Fibroblast of lung (primary cell): ENCODE measurements around the gene CCP110. TPM values are rescaled to one million over a fixed set of nuclear protein-coding genes. Genes with fewer than 3 reads are reported as not detected.
A peak's percentile ranks its signal among the peaks of the same experiment; 100 is the strongest.

Source experiments
- DNase-seq, 2 donors: peaks; one replicate each; pipeline versions ENCODE4 v3.0.0 to v3.0.0-alpha.2; 2010; ENCODE audit warnings: low read depth in 2 of 2
- H2AFZ ChIP-seq: 2 replicates; pipeline ENCODE4 v1.5.1; 2012; ENCODE audit warnings: low read length, control low read depth, inconsistent platforms
- H3K27ac ChIP-seq: 2 replicates; pipeline ENCODE4 v1.5.1; 2011; ENCODE audit warnings: low read length, control low read depth; ENCODE audit not compliant: insufficient read depth
- H3K27me3 ChIP-seq: 2 replicates; pipeline ENCODE4 v1.5.1; 2011; ENCODE audit warnings: mild to moderate bottlenecking, low read length; ENCODE audit not compliant: control insufficient read depth, insufficient read depth
- H3K36me3 ChIP-seq: 2 replicates; pipeline ENCODE4 v1.5.1; 2011; ENCODE audit warnings: low read length; ENCODE audit not compliant: control insufficient read depth, insufficient read depth
- H3K4me1 ChIP-seq: 2 replicates; pipeline ENCODE4 v1.5.1; 2011; ENCODE audit warnings: low read length; ENCODE audit not compliant: control insufficient read depth, insufficient read depth; ENCODE audit errors: extremely low read depth
- H3K4me2 ChIP-seq: 2 replicates; pipeline ENCODE4 v1.5.1; 2011; ENCODE audit warnings: low read length, control low read depth; ENCODE audit not compliant: insufficient read depth; ENCODE audit errors: extremely low read depth
- H3K4me3 ChIP-seq, 4 experiments: fragments of 200-600 bp in 1 of 4; sonication (generic) in 1 of 4; replicated peaks in 1 of 4; 2 replicates each; pipeline ENCODE4 v1.5.1; 2011 to 2016; ENCODE audit warnings: low read length in 4 of 4, low read depth in 3 of 4, mild to moderate bottlenecking in 3 of 4, control low read depth in 2 of 4, inconsistent platforms in 1 of 4, mixed read lengths in 1 of 4; ENCODE audit not compliant: insufficient read depth in 1 of 4; ENCODE audit errors: control extremely low read depth in 1 of 4
- H3K79me2 ChIP-seq: 2 replicates; pipeline ENCODE4 v1.5.1; 2012; ENCODE audit warnings: mild to moderate bottlenecking, low read length, inconsistent platforms; ENCODE audit not compliant: control insufficient read depth, insufficient read depth
- H3K9ac ChIP-seq: 2 replicates; pipeline ENCODE4 v1.5.1; 2011; ENCODE audit warnings: mild to moderate bottlenecking, low read length, control low read depth; ENCODE audit not compliant: insufficient read depth
- H3K9me3 ChIP-seq: 2 replicates; pipeline ENCODE4 v1.5.1; 2012; ENCODE audit warnings: low read depth, low read length; ENCODE audit not compliant: control insufficient read depth, insufficient read depth
- H4K20me1 ChIP-seq: 2 replicates; pipeline ENCODE4 v1.5.1; 2011; ENCODE audit warnings: low read length; ENCODE audit not compliant: control insufficient read depth, insufficient read depth; ENCODE audit errors: extremely low read depth
- CTCF ChIP-seq, 2 donors: IDR thresholded peaks in 1 of 2; conservative IDR thresholded peaks in 1 of 2; 1 replicate in 1 of 2; 2 replicates in 1 of 2; pipeline ENCODE4 v1.5.1; 2011 to 2012; ENCODE audit warnings: low read length in 2 of 2, control low read depth in 1 of 2, inconsistent platforms in 1 of 2, low read depth in 1 of 2, mild to moderate bottlenecking in 1 of 2
- EZH2 ChIP-seq: IDR thresholded peaks from 2 replicates; pipeline ENCODE4 v1.5.1; 2012; ENCODE audit warnings: low read length, control low read depth, mild to moderate bottlenecking; ENCODE audit errors: missing control alignments
- polyA plus RNA-seq, 2 donors: library from polyadenylated mRNA; depleted of rRNA in 1 of 2; stranded (reverse) in 1 of 2; unstranded in 1 of 2; fragments of >200 nt; gene quantifications; 2 replicates each; pipeline ENCODE4 v1.2.1, GENCODE V29; 2011 to 2012; ENCODE audit warnings: missing spikeins in 1 of 2
- total RNA-seq: library from RNA; depleted of rRNA; stranded (reverse); fragments of >200 nt; gene quantifications from 2 replicates; pipeline ENCODE4 v1.2.1, GENCODE V29; 2014

Gene CCP110
- total and polyA plus RNA-seq, 2 donors (not counting 1 experiment from before 2014, with no cell fraction given) = 8.8 to 14.0 TPM

GRCh38 chr16:19573997-19574396 lies 50.3 kb downstream of the CCP110 start:
- H4K20me1 ChIP-seq = no peaks in the 10 kb centered on the region
- H3K79me2 ChIP-seq = no peaks in the 10 kb centered on the region
- DNase-seq = no peak
- no peaks in the 10 kb centered on the region for H3K27me3 ChIP-seq
- TF ChIP-seq EZH2 = no peak
- TF ChIP-seq CTCF (conservative IDR thresholded peaks at IDR 0.05 in 1 of 2, IDR thresholded peaks at IDR 0.05 in 1 of 2; ENCODE audit: low read depth in 1 of 2, low read length in 2 of 2) = no peak
- no peaks in the 10 kb centered on the region for H3K9me3 ChIP-seq
- no peaks in the 10 kb centered on the region for H3K4me1 ChIP-seq
- H3K27ac ChIP-seq = no peak overlapping the region
- H3K4me3 ChIP-seq = no peak overlapping the region
- no peak overlapping the region for H3K9ac ChIP-seq
- no peak overlapping the region for H2AFZ ChIP-seq
- peaks cover 4% of the 10 kb centered on the region for H3K36me3 ChIP-seq
- H3K4me2 ChIP-seq = no peak overlapping the region

- Histone ChIP-seq H2AFZ (no peak overlapping the region), H3K27me3 (no peaks in the 10 kb centered on the region), H3K4me1 (no peaks in the 10 kb centered on the region), H3K79me2 (no peaks in the 10 kb centered on the region), H4K20me1 (no peaks in the 10 kb centered on the region), H3K36me3 (peaks cover 4% of the 10 kb centered on the region), H3K4me3 (no peak overlapping the region), H3K9me3 (no peaks in the 10 kb centered on the region), H3K4me2 (no peak overlapping the region), H3K27ac (no peak overlapping the region), H3K9ac (no peak overlapping the region)
- DNase-seq = no peak
- TF ChIP-seq CTCF (conservative IDR thresholded peaks at IDR 0.05 in 1 of 2, IDR thresholded peaks at IDR 0.05 in 1 of 2; ENCODE audit: low read depth in 1 of 2, low read length in 2 of 2) (no peak), EZH2 (no peak)
Observed at GRCh38 chr16:19574615-19575014, 50.9 kb downstream of the CCP110 start.

- Histone ChIP-seq H3K4me3 (no peak overlapping the region), H3K4me1 (no peaks in the 10 kb centered on the region), H2AFZ (no peak overlapping the region), H3K27ac (no peak overlapping the region), H3K79me2 (no peaks in the 10 kb centered on the region), H3K9ac (no peak overlapping the region), H4K20me1 (no peaks in the 10 kb centered on the region), H3K4me2 (no peak overlapping the region), H3K36me3 (peaks cover 6% of the 10 kb centered on the region), H3K27me3 (no peaks in the 10 kb centered on the region), H3K9me3 (no peaks in the 10 kb centered on the region)
- peak in 1 of 2 donors; percentile 82 for DNase-seq
- TF ChIP-seq EZH2 (no peak), CTCF (conservative IDR thresholded peaks at IDR 0.05 in 1 of 2, IDR thresholded peaks at IDR 0.05 in 1 of 2; ENCODE audit: low read depth in 1 of 2, low read length in 2 of 2) (no peak)
Observed at GRCh38 chr16:19578378-19578971, 54.7 kb downstream of the CCP110 start.
